HG02973 (cell line): ENCODE measurements around the gene FCGR3B.
A peak's percentile ranks its signal among the peaks of the same experiment; 100 is the strongest.
"Not testable (repeated sequence)": the region's sequence is repeated elsewhere in the genome, so short reads cannot be mapped to it uniquely, and the experiment has no call there.

Experiments
- ATAC-seq: cut with Tn5 transposase; IDR thresholded peaks from one replicate; pipeline ENCODE4 v1.9.1; 2021; ENCODE audit warnings: moderate library complexity; ENCODE audit not compliant: unreplicated experiment

The FCGR3B gene

GRCh38 chr1:161631076-161631475 is at the start of gene FCGR3B:
TSS of gene FCGR3B (minus strand) at chr1:161631176. CDS start at chr1:161631094, 82 bp downstream.
- no peak for ATAC-seq

DNA sequence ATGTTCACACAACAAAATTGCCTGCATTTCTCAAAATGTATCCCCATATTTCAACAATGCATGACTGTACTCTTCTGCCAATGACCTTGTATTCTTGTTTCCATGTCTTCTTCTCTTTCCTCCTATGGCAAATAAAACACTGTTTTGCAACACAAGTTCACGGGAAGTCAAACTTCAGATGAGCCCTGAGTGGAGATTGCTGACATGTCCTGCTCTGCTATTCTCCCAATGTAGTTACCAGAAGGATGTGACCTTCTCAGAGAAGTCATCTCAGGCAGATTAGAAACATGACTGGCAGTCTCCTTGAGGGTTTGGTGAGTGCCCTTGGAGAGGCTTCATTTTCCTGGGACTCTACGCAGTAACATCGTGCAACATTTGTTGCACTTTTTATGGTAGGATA is 47.5 kb upstream of the FCGR3B start:
- no peak for ATAC-seq

DNA sequence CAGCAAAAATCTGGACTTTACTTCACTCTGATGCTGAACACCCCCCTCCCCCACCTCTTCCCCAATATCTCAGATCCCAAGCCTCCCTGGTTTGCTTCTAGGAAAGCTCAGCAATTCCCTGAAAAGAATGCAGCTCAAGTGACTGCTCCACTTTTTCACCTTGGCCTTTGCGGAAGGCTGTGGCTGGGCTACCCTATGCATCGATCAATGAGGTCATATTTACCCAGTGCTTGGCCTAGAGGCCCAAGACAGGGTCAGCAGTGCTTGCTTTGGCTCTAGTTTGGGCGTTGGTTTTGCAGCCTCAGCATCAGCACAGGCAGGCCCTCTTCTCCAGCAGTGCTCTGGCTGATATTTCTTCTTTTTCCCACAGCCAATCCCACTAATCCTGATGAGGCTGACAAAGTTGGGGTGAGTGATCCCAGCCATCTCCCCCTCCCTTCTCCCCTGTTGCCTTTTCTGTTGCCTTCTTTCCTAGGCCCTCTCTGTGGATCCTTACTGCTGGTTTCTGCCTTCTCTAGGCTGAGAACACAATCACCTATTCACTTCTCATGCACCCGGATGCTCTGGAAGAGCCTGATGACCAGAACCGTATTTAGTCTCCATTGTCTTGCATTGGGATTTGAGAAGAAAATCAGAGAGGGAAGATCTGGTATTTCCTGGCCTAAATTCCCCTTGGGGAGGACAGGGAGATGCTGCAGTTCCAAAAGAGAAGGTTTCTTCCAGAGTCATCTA is 46.1 kb upstream of the FCGR3B start:
- no peak for ATAC-seq

DNA sequence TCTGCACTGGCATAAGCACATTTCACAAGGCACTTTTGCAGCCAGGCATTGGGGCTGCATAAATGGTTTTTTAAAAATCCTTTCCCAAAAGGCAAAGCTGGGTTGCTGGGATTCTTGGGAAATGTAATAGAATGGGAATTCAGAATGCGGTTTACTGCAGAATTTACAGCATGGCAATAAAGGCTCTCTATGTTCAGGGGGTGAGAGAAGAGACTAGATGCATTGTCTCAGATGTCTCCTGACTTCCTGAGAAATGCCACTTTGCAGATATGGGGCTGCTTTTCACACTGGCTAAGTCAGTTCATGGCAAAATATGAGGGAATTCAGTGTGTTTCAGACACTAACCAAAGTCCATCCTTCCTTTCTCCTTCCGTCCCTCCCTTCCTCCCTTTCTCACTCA is 45.5 kb upstream of the FCGR3B start:
- ATAC-seq = no peak

GRCh38 chr1:161674908-161675307 is 43.9 kb upstream of the FCGR3B start:
- not testable (repeated sequence) for ATAC-seq

DNA sequence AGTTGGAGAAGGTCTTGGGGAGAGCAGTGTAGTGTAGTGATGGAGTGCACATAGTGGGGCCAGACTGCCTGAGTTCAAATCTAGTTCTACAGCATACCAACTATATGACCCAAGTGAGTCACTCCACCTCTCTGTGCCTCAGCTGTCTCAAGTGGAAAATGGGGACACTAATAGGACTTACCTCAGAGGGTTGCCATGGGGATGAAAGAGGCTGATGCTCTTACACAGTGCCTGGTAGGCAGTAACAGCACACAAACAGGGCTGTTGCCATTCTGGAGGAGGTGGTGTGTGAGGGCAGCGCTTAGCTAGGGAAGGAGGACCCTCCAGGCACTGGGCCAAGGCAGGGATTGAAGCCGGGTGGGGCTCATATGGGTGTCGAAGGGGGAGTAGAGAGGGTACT is 43.5 kb upstream of the FCGR3B start:
- ATAC-seq = not testable (repeated sequence)

DNA sequence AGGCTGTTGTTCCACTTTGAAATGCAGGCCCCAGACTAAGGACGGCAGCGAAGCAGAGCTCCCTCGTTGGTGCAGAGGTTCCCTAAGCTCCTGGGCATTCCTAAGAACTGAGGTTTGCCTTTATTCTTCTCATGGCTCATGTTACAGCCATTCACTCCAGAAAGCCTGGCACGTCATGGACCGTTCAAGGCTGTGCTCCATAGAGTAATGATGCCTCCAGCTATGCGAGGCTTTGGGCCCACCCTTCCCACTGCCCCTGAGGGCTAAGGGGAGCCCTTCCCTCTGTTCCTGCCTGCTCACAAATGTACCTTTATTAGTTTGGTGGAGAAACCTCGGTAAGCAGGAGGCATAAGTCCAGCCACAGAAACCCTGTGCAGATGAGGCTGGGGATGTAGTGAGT is 42.5 kb upstream of the FCGR3B start:
- not testable (repeated sequence) for ATAC-seq

DNA sequence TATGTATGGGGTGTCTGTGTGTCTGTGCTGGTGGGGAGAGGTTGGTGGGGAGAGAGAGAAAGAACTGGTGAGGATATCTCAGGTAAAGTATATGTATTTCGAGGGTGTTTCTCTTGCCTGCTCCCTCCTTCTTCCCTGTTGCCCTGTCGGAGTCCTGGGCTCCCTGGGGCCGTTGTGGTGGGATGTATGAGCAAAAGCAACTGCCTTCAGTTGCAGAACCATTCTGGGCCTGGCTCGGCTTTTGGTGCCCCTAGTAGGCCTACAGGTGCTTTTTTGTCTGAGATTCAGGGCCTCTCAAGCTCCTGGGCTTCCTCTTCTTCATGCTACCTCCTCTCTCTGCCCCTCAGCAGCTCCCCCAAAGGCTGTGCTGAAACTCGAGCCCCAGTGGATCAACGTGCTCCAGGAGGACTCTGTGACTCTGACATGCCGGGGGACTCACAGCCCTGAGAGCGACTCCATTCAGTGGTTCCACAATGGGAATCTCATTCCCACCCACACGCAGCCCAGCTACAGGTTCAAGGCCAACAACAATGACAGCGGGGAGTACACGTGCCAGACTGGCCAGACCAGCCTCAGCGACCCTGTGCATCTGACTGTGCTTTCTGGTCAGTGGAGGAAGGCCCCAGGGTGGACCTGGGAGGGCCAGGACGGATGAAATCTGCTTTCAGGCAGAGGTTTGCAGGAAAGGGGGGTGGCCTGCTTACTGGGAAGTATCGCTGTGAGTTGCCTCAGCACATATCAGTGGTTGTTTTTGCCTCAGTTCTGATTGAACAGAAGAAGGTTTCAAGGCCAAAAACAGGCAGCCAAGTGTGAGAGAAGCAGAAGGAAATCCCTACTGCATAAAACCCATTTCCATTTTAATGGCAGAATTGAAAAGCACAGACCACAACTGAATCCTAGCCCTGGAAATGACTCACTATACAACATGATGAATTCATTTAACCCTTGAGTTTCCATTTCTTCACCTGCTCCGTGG is 40.4 kb upstream of the FCGR3B start:
- not testable (repeated sequence) for ATAC-seq

GRCh38 chr1:161664689-161665088 is 33.7 kb upstream of the FCGR3B start:
- not testable (repeated sequence) for ATAC-seq

DNA sequence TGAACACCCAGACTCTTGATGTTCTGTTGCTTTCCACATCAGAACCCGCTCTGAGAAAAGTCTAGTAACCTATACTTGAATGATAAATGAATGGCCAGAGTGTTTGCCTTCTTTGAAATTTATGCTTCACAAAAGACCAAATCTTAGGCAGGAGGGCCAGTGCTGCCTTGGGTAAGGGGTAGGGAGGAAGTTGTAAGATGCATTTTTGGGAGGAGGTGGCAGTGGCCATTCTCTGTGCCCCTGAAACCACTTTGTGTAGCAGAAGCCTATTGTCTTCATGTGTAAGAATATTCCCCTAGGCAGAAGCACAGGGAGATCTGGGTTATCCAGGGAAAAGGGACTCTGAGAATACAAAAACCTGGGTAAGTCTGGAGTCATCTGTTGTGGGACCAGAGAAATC is 32.6 kb upstream of the FCGR3B start:
- not testable (repeated sequence) for ATAC-seq

- ATAC-seq = peak; percentile 61
Observed at GRCh38 chr1:161662684-161663339, 31.8 kb upstream of the FCGR3B start, which contains the start of gene FCGR2B. TSS of gene FCGR2B (plus strand) at chr1:161663143. CDS start at chr1:161663242, 99 bp downstream.

DNA sequence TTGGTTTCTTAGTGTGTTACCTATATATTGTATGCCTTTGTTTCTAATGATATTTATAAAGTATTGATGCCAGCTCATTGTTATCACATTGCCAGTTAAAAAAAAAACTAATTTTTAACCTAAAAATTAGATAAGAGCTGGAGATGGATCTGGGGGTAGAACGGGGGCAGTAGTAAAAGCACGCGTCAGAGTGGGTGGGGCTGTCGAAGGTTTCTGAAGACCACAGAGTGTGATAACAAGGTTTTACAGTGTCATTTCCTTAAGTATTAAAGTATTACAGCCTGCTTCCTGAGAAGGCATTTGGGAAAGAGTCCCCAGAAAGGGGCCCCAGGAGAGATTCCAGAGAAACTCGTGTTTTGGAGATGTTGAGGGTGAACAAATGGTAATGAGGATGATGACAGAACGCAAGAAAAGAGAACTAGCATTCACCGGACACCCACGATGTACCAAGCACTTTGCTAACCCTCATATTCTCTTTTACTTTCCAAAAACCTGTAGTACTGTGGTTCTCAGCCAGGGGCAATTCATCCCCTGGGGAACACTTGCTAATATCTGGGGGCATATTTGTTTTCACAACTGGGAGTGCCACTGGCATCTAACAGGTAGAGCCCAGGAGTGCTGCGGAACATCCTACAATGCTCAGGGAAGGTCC is 30.8 kb upstream of the FCGR3B start:
- ATAC-seq = not testable (repeated sequence)

DNA sequence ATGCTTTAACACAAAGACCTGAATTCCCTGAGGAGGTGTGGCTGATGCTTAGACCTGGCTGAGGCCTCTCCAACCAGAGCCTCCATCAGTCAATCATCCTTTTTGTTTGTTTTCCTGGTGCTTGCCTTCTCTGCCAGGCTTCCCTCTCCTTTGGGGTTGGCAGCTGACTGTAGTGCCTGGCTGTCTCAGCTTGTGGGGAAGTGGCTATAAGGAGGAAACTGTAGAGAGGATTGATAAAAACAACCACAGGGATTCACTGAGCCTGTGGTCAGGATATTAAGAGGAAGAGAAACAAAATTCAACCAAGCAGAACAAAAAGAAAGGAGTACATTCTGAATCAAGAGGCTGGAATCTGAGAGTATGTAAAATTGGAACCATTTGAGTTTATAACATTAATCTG is 27.5 kb upstream of the FCGR3B start:
- ATAC-seq = not testable (repeated sequence)

- ATAC-seq = not testable (repeated sequence)
Observed at GRCh38 chr1:161653971-161654370, 23.0 kb upstream of the FCGR3B start.

- not testable (repeated sequence) for ATAC-seq
Observed at GRCh38 chr1:161653541-161653940, 22.6 kb upstream of the FCGR3B start.

- ATAC-seq = peak; percentile 63
Observed at GRCh38 chr1:161647507-161648360, 16.8 kb upstream of the FCGR3B start.

- not testable (repeated sequence) for ATAC-seq
Observed at GRCh38 chr1:161644855-161645254, 13.9 kb upstream of the FCGR3B start.

DNA sequence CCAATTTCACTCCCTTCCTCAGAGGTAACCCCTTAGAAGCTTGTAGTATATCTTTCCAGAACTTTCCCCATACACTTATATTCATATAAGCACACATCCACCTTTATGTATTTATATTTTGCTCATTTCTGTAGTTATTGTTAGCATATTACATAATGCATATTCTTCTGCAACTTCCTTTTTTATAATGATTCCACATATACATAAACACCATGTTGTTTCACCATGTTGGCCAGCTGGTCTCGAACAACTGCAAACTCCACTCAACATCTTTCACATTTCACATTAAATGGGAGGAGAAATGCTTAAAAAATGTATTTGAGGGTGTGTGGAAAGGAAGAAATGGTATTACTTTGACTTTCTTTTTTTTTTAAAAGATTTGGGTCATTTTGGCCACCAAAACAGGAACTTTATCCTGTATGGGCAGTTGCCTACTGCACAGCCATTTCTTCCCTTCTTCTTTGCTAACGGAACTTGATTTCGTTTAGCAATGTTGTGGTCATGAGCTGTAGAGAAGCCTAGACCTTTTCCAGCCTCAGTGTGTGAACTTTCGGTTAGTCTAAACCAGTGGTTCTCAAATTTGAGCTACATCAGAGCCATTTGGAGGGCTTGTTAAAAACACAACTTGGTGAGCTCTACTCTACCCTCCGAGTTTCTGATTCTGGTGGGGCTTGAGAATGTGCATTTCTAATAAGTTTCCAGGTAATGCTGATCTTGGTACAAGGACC is 12.7 kb upstream of the FCGR3B start:
- not testable (repeated sequence) for ATAC-seq

DNA sequence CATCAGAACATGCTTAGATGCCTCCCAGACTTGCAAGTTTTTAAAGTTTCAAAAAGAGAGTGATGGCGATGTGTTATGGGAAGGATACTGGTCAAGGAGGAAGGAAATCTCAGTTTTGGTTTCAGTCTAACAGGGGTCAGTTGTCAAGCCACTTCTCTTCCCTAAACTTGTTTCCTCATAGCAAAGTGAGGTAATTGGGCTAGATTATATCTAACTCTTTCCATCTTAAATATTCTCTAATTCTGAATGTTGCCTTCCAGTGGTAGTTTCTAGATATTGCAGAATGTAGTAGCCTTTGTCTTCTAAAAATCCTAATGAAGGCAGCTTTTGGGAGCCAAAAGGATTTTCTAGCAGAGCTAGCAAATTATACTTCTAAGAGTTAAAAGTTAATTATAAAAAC is 11.7 kb upstream of the FCGR3B start:
- not testable (repeated sequence) for ATAC-seq
